ENCODE data around the gene FXYD5.

- TF ChIP-seq FOSL1 (IDR thresholded peaks at IDR 0.05; ENCODE audit: low read depth): no peak
- no peak for TF ChIP-seq POLR2AphosphoS5 (IDR thresholded peaks at IDR 0.05; ENCODE audit: low read depth, low read length)
- TF ChIP-seq REST (IDR thresholded peaks at IDR 0.05; ENCODE audit: low read depth): no peak
- TF ChIP-seq CTCF (IDR thresholded peaks at IDR 0.05 in 2 of 3, conservative IDR thresholded peaks at IDR 0.05 in 1 of 3; ENCODE audit: borderline replicate concordance in 1 of 3, insufficient read depth in 1 of 3, low read depth in 2 of 3, low read length in 2 of 3): no peak
- TF ChIP-seq JUND (IDR thresholded peaks at IDR 0.05): no peak
- no peak for TF ChIP-seq SIN3A (IDR thresholded peaks at IDR 0.05; ENCODE audit: low read depth)
Measured at GRCh38 chr19:35211545-35212230, 57.2 kb downstream of the FXYD5 start.
